A673 (cell line): ENCODE results near the gene NCEH1.

ENCODE experiments used
- CTCF ChIP-seq: fragments of 300-800, 200-600 bp; sonication (generic); conservative IDR thresholded peaks from 2 replicates; pipeline ENCODE4 v1.5.1; 2017; ENCODE audit warnings: low read depth, mild to moderate bottlenecking, antibody characterized with exemption, low read length, moderate library complexity, mixed read lengths
- EZH2 ChIP-seq: fragments of 200-600 bp; sonication (generic); IDR thresholded peaks from 2 replicates; pipeline ENCODE4 v1.6.1; 2017; ENCODE audit warnings: borderline replicate concordance, low read depth, mild to moderate bottlenecking, mixed read lengths, antibody characterized with exemption, low read length; ENCODE audit not compliant: poor library complexity, severe bottlenecking

DNA sequence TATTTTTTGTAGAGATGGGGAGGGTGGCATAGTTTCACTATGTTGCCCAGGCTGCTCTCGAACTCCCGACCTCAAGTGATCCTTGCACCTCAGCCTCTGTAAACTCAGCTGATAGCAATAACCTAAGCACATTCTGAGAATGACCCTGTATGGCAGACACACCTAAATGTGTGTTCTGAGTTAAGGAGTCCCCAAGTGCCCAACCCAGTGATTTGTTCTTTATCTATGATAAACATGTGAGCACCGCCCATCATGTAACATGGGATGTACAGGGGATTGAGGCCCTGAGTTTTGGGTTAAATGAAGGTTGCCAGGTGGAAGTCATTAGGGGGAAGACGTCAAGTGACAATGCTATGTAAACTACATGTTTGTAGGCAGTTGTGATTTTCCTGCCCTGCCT lies 5.7 kb downstream of the NCEH1 start:
- TF ChIP-seq CTCF (no peak), EZH2 (no peak)
